GM12874 (cell line): ENCODE measurements around the gene EXPH5.

Source experiments
- TF ChIP-seq, protein P1 (sequence below): IDR thresholded peaks from 2 replicates; pipeline ENCODE4 v1.5.1; 2011; ENCODE audit warnings: low read depth, mild to moderate bottlenecking, control low read depth, low read length, moderate library complexity; ENCODE audit not compliant: insufficient read depth

Gene EXPH5

DNA sequence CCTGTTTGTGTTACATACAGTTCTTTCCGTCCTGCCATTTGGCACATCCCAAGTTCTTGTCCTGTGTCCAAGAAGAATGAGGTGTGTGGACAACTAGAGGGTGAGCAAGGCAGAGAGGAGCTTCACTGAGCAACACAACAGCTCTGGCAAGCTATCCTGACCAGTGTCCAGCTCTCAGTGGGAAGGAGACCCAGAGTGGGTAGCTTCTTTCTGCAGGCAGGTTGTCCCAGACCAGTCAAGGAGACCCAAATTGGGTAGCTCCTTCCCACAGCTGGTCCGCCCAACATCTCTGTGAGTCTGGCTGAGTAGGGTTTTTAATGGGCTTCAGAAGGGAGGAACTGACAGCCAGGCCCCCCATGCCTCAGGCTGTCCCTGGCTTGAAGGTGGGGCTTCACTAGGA is 35.2 kb upstream of the EXPH5 start:
- TF ChIP-seq, protein P1, sequence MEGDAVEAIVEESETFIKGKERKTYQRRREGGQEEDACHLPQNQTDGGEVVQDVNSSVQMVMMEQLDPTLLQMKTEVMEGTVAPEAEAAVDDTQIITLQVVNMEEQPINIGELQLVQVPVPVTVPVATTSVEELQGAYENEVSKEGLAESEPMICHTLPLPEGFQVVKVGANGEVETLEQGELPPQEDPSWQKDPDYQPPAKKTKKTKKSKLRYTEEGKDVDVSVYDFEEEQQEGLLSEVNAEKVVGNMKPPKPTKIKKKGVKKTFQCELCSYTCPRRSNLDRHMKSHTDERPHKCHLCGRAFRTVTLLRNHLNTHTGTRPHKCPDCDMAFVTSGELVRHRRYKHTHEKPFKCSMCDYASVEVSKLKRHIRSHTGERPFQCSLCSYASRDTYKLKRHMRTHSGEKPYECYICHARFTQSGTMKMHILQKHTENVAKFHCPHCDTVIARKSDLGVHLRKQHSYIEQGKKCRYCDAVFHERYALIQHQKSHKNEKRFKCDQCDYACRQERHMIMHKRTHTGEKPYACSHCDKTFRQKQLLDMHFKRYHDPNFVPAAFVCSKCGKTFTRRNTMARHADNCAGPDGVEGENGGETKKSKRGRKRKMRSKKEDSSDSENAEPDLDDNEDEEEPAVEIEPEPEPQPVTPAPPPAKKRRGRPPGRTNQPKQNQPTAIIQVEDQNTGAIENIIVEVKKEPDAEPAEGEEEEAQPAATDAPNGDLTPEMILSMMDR, result no peak

DNA sequence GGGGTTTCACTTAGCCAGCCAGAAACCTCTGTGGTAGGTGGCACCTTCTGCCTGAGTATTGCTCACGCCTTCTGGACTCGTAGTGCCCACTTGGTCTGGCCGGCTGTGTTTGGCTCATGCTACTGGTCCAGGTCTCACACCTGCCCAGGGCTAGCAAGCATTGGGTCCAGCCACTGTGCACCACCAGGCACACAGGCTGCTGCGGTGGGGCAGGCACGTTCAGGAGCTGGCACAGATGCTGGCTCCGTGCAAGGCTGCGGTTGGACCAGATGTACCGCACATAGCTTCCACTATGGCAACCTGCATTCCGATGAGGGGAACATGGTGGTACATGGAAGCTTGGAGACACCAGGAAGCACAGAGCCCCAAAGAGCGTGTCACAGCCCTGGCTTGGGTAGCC is 34.8 kb upstream of the EXPH5 start:
- TF ChIP-seq, protein P1, result no peak

DNA sequence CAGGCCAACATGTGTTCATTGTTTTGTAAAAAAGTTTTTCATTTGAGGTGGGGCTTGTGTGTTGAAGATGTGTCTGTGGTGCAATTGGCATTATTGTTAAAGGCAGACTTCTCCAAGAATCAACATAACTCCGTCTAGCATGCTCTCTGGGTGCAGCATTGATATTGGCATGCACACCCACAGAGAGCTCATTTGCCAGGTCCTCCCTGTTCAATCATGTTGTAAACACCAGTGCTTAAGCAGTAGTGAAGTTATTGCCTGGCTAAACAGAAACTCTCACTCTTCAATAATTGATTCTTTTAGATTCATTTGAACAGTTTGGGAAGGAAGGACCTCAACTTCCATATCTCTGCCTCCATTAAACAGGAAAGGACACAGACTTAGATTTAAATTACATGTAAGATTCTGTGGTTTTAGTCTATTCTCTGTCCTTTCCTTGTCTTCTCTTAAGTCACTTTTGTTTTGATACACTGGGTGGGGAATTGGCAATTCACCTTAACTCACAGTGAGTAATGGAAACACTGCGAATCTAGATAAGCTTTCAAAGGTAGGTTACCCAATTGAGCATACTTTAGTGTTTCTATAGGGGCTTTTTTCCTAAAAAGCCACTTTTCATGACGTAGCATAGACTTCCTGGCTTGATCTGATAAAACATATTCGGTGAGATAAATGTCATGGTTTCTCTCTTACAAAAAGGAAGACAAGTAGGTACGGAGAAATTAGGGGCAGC is 30.8 kb upstream of the EXPH5 start:
- TF ChIP-seq, protein P1, result no peak

GRCh38 chr11:108622341-108622740 is 28.8 kb upstream of the EXPH5 start:
- TF ChIP-seq, protein P1, result no peak

GRCh38 chr11:108620958-108621772 is 27.6 kb upstream of the EXPH5 start:
- TF ChIP-seq, protein P1, result no peak

DNA sequence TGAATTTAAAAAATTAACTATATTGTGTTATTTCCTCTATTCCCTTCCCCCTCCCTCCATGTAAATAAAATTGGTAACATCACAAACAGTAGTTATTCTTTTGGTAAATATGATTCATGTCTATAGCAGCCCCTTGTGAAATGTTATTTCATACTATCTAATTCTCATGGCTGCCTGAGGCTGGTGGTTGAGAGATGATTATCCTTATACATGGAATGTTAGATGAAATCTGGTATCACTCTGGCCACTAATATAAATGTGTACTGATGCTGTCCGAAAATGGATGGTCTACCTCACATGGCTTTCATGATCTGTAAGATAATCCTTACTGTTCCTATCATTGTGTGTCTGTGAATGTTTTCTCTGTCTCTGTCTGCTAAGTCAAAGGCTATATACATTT is 25.0 kb upstream of the EXPH5 start:
- TF ChIP-seq, protein P1, result no peak

- TF ChIP-seq, protein P1, result no peak
These were observed 23.5 kb upstream of the EXPH5 start for GRCh38 chr11:108617055-108617454.
